Measurements from ENCODE around the gene ACSS3. TPM values are rescaled to one million over a fixed set of nuclear protein-coding genes. Genes with fewer than 3 reads are reported as not detected.

Gene ACSS3
- total RNA-seq, 1 donor from 2014 or later: 35.9 TPM

GRCh38 chr12:81270385-81270784, 192.5 kb downstream of the ACSS3 start:
- intact Hi-C loops (cut with DNase I): no loop called here
- DNase-seq (no peak), ATAC-seq (no peak)
- Histone ChIP-seq H3K4me3 (no peak overlapping the region), H3K4me1 (no peaks in the 10 kb centered on the region), H3K27ac (no peak overlapping the region), H3K27me3 (no peaks in the 10 kb centered on the region), H3K9me3 (no peaks in the 10 kb centered on the region), H3K36me3 (no peaks in the 10 kb centered on the region)
- TF ChIP-seq CTCF (IDR thresholded peaks at IDR 0.05): no peak

DNA sequence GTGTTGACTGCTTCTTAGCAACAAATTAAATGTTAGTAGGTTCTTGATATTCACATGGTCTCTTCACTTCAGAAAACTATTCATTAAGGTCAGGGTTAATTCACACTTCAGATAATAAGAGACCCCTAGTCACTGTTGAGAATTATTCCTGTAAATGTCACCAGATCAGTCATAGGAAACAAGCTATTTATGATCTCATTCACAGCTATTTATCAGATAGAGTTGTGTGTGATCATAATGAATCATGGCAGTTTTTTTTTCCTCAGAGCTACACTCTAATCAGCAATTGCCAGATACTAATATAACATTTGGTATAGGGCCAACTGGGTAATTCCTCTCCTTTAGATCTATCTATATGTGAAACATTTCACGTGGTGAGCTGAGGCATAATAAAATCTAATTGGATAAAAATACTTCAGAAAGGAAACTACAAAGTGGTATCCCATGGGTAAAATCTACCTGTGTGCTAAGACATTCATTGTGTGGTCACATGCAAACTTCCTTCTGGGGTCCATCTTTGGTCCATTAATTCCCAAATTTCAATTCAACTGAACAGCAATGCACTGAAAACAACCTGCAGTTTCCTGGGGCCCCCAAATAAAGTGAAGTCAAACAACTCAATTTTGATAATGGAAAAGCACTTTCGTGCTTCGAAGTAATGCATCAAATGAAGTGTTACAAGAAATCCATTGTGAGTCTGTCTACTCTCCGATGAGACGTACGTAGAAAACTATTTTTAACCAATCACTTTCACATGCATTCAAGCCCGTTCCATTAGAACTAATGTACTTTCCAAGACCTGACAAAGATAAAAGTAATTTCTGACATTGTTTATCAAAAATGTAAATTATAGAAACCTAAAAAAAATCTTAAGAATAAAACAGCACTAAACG, 197.0 kb downstream of the ACSS3 start:
- H3K27me3 ChIP-seq: no peaks in the 10 kb centered on the region
- no peaks in the 10 kb centered on the region for H3K9me3 ChIP-seq
- no peaks in the 10 kb centered on the region for H3K4me1 ChIP-seq
- ATAC-seq: no peak
- no peak for DNase-seq
- H3K36me3 ChIP-seq: no peaks in the 10 kb centered on the region
- H3K4me3 ChIP-seq: no peak overlapping the region
- intact Hi-C loops (cut with DNase I): no loop called here
- TF ChIP-seq CTCF (IDR thresholded peaks at IDR 0.05): no peak
- H3K27ac ChIP-seq: no peak overlapping the region

DNA sequence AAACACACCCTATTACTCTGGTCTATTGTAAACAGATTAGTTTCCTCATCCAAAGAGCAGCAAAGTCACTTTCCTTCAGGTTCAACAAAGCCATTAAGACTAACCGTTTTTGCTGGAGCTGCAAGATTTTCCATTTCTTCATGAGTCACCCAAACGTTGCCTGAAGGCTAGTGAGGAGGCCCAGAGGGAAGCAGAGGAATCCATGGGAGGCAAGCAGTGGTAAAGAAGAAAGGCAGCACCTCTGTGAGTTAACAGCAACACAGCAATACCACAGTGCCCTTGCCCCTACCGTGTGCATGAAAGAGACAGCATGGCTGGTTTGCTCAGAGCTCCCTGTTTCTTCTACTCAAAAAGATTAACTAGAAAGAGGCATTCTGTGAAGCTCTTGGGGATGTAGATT, 206.3 kb downstream of the ACSS3 start:
- no peak for ATAC-seq
- intact Hi-C loops (cut with DNase I): no loop called here
- Histone ChIP-seq H3K27ac (no peak overlapping the region), H3K36me3 (no peaks in the 10 kb centered on the region), H3K27me3 (no peaks in the 10 kb centered on the region), H3K4me3 (no peak overlapping the region), H3K4me1 (no peaks in the 10 kb centered on the region), H3K9me3 (no peaks in the 10 kb centered on the region)
- no peak for TF ChIP-seq CTCF (IDR thresholded peaks at IDR 0.05)
- no peak for DNase-seq

- ATAC-seq (no peak), DNase-seq (no peak)
- Histone ChIP-seq H3K9me3 (no peaks in the 10 kb centered on the region), H3K4me1 (no peaks in the 10 kb centered on the region), H3K4me3 (no peak overlapping the region), H3K36me3 (no peaks in the 10 kb centered on the region), H3K27ac (no peak overlapping the region), H3K27me3 (no peaks in the 10 kb centered on the region)
- TF ChIP-seq CTCF (IDR thresholded peaks at IDR 0.05): no peak
- intact Hi-C loops (cut with DNase I): no loop called here
Observed at GRCh38 chr12:81288651-81289050, 210.8 kb downstream of the ACSS3 start.

- intact Hi-C loops (cut with DNase I): no loop called here
- TF ChIP-seq CTCF (IDR thresholded peaks at IDR 0.05): no peak
- Histone ChIP-seq H3K27me3 (no peaks in the 10 kb centered on the region), H3K36me3 (no peaks in the 10 kb centered on the region), H3K4me1 (no peaks in the 10 kb centered on the region), H3K27ac (no peak overlapping the region), H3K4me3 (no peak overlapping the region), H3K9me3 (no peaks in the 10 kb centered on the region)
- ATAC-seq (no peak), DNase-seq (no peak)
Observed at GRCh38 chr12:81294325-81295190, 216.7 kb downstream of the ACSS3 start.

Measured in upper lobe of right lung (tissue), 1 donor.